GM12878 (cell line): Measurements from ENCODE around the gene FXYD1. TPM values are rescaled to one million over a fixed set of nuclear protein-coding genes. Genes with fewer than 3 reads are reported as not detected.

ENCODE experiments used
- ATAC-seq: fragments of 200-7000 bp; cut with Tn5 transposase; 3 replicates; pipeline ENCODE4 v1.9.1; 2020; ENCODE audit warnings: mild to moderate bottlenecking, moderate library complexity
- BruUV-seq: library from RNA; stranded (reverse); fragments of 400-500 nt; replicated peaks from 2 replicates; lab custom pipeline; 2021; lab: Mats Ljungman, UMichigan
- CTCF ChIA-PET: fragments of 300-600 bp; sonication (Branson Sonifier 250); formaldehyde crosslinking; extraction: SDS; loops from one replicate; lab custom pipeline; 2021; ENCODE audit warnings: inconsistent platforms; lab: Yijun Ruan, JAX
- POLR2A ChIA-PET: fragments of 350-600 bp; formaldehyde crosslinking; extraction: SDS; loops from one replicate; lab custom pipeline; 2021; ENCODE audit warnings: inconsistent platforms; lab: Charles Lee
- RAD21 ChIA-PET: fragments of 300-600 bp; sonication (Branson Sonifier 250); formaldehyde crosslinking; loops from one replicate; lab custom pipeline; 2023; ENCODE audit warnings: antibody characterized with exemption; ENCODE audit not compliant: unreplicated experiment; lab: Charles Lee
- SMC1A ChIA-PET: fragments of 300-600 bp; sonication (Branson Sonifier 250); formaldehyde crosslinking; loops from one replicate; lab custom pipeline; 2023; ENCODE audit not compliant: unreplicated experiment, uncharacterized antibody; lab: Charles Lee
- DNase-seq: peaks from one replicate; pipeline ENCODE4 v3.0.0-alpha.2; 2011; ENCODE audit warnings: low read depth, low spot score
- FAIRE-seq: peaks from 3 replicates; lab custom pipeline; 2011; peaks lifted over from hg19 to GRCh38; lab: Jason Lieb, UNC
- H2AFZ ChIP-seq: 2 replicates; pipeline ENCODE4 v1.6.0; 2011; ENCODE audit warnings: low read depth, low read length, control low read depth; ENCODE audit not compliant: control insufficient read depth
- H3K27ac ChIP-seq: 2 replicates; pipeline ENCODE4 v1.5.1; 2011; ENCODE audit warnings: control low read depth; ENCODE audit not compliant: control insufficient read depth, insufficient read depth
- H3K27me3 ChIP-seq, 2 experiments: replicated peaks in 1 of 2; 2 replicates each; pipeline versions ENCODE4 v1.6.0 to v1.6.1; 2011; ENCODE audit warnings: low read length in 1 of 2; ENCODE audit not compliant: control insufficient read depth in 2 of 2, insufficient read depth in 2 of 2
- H3K36me3 ChIP-seq, 2 experiments: 2 replicates each; pipeline ENCODE4 v1.5.1; 2011; ENCODE audit warnings: low read length in 1 of 2; ENCODE audit not compliant: control insufficient read depth in 2 of 2, insufficient read depth in 2 of 2
- H3K4me1 ChIP-seq: 2 replicates; pipeline ENCODE4 v1.6.1; 2011; ENCODE audit warnings: mild to moderate bottlenecking, low read length, moderate library complexity, mixed read lengths; ENCODE audit not compliant: control insufficient read depth, insufficient read depth
- H3K4me2 ChIP-seq: 2 replicates; pipeline ENCODE4 v1.6.0; 2011; ENCODE audit warnings: control low read depth; ENCODE audit not compliant: control insufficient read depth, insufficient read depth
- H3K4me3 ChIP-seq: fragments of 200-600 bp; sonication (generic); 2 replicates; pipeline ENCODE4 v1.5.1; 2016
- H3K79me2 ChIP-seq: 2 replicates; pipeline ENCODE4 v1.6.0; 2011; ENCODE audit warnings: low read length; ENCODE audit not compliant: control insufficient read depth, insufficient read depth
- H3K9ac ChIP-seq: 2 replicates; pipeline ENCODE4 v1.8.0; 2011; ENCODE audit warnings: low read length, control low read depth, mixed read lengths; ENCODE audit not compliant: control insufficient read depth, insufficient read depth
- H3K9me3 ChIP-seq: replicated peaks from 3 replicates; pipeline ENCODE4 v1.5.1; 2011; ENCODE audit warnings: mild to moderate bottlenecking, low read length; ENCODE audit not compliant: control insufficient read depth, insufficient read depth
- H4K20me1 ChIP-seq: 2 replicates; pipeline ENCODE4 v1.6.0; 2011; ENCODE audit not compliant: control insufficient read depth, insufficient read depth
- BHLHE40 ChIP-seq, 2 experiments: fragments of 450-650 bp in 1 of 2; IDR thresholded peaks; 2 replicates each; pipeline ENCODE4 v1.6.1; 2011 to 2017; ENCODE audit warnings: low read depth in 2 of 2, borderline replicate concordance in 1 of 2, improper control_type of control experiment in 1 of 2, low read length in 1 of 2, mild to moderate bottlenecking in 1 of 2
- CREB1 ChIP-seq: IDR thresholded peaks from 2 replicates; pipeline ENCODE4 v1.6.1; 2012; ENCODE audit warnings: low read depth, mild to moderate bottlenecking, inconsistent platforms
- CREM ChIP-seq: IDR thresholded peaks from 2 replicates; pipeline ENCODE4 v1.6.1; 2014; ENCODE audit warnings: antibody characterized with exemption, low read depth
- DPF2 ChIP-seq: fragments of 450-650 bp; IDR thresholded peaks from 2 replicates; pipeline ENCODE4 v1.6.1; 2017; ENCODE audit warnings: mild to moderate bottlenecking
- NRF1 ChIP-seq: conservative IDR thresholded peaks from 2 replicates; pipeline ENCODE4 v1.6.1; 2011; ENCODE audit warnings: mild to moderate bottlenecking, low read depth, low read length, improper control_type of control experiment
- SMAD1 ChIP-seq: fragments of 450-650 bp; IDR thresholded peaks from 2 replicates; pipeline ENCODE4 v1.6.1; 2018; ENCODE audit warnings: mild to moderate bottlenecking, low read depth; ENCODE audit not compliant: partially characterized antibody
- ZBED1 ChIP-seq: IDR thresholded peaks from 2 replicates; pipeline ENCODE4 v1.6.1; 2016; ENCODE audit warnings: borderline replicate concordance
- ZNF217 ChIP-seq: fragments of 450-650 bp; IDR thresholded peaks from 2 replicates; pipeline ENCODE4 v1.6.1; 2017; ENCODE audit warnings: antibody characterized with exemption, mild to moderate bottlenecking
- ZNF24 ChIP-seq: fragments of 450-650 bp; IDR thresholded peaks from 2 replicates; pipeline ENCODE4 v1.6.1; 2017; ENCODE audit warnings: antibody characterized with exemption, mild to moderate bottlenecking
- WGBS: methylation state at CpG from one replicate; pipeline ENCODE4 v1.1.6; 2016; ENCODE audit warnings: low lambda C conversion rate; ENCODE audit not compliant: insufficient replicate concordance, insufficient coverage; ENCODE audit errors: missing lambda C conversion rate; 5-methylcytosine and 5-hydroxymethylcytosine counted together
- in situ Hi-C: fragments of 300-500 bp; cut with MboI; formaldehyde crosslinking; loops from 9 replicates; pipeline ENCODE4 v1.14.3; 2018; ENCODE audit warnings: mixed read lengths
- intact Hi-C: fragments of 100-400 bp; cut with micrococcal nuclease; formaldehyde crosslinking; loops from one replicate; pipeline ENCODE4 v1.14.2; 2022; ENCODE audit not compliant: unreplicated experiment
- polyA plus RNA-seq, 11 experiments: library from polyadenylated mRNA; depleted of rRNA in 4 of 11; unstranded in 6 of 11; stranded (reverse) in 5 of 11; fragments of >200 nt; fragmentation: Nextera tagmentation in 4 of 11; fragmentation: Illumina TruSeq in 1 of 11; extraction: Ambion mirVana in 4 of 11; extraction: Trizol in 1 of 11; gene quantifications; 1 replicate in 1 of 11; 2 replicates in 10 of 11; pipeline versions ENCODE4 v1.2.1 to v1.2.3, GENCODE V29; 2011 to 2016; ENCODE audit warnings: inconsistent platforms in 2 of 11, missing spikeins in 2 of 11, low read depth in 1 of 11
- total RNA-seq, 4 experiments: library from RNA; depleted of rRNA in 3 of 4; stranded (reverse); fragments of >200 nt in 3 of 4; fragmentation: Illumina TruSeq in 1 of 4; extraction: Trizol in 1 of 4; gene quantifications; 2 replicates each; pipeline versions ENCODE4 v1.2.1 to v1.2.3, GENCODE V29; 2013 to 2021
- TF ChIP-seq, protein P1 (sequence below): IDR thresholded peaks from 2 replicates; pipeline ENCODE4 v1.6.1; 2011; ENCODE audit warnings: low read depth, low read length, improper control_type of control experiment, borderline replicate concordance
- TF ChIP-seq, protein P2 (sequence below): IDR thresholded peaks from 2 replicates; pipeline ENCODE4 v1.6.1; 2012; ENCODE audit warnings: low read depth, low read length, improper control_type of control experiment
- TF ChIP-seq, protein P3 (sequence below): IDR thresholded peaks from 2 replicates; pipeline ENCODE4 v1.6.1; 2012; ENCODE audit warnings: low read depth, low read length, improper control_type of control experiment

The FXYD1 gene
- total and polyA plus RNA-seq, 10 of the 15 experiments (the other 5 are each of a cell fraction or from before 2014, with no cell fraction given), result 0.34 to 1.2 (median 0.49) TPM; not detected in 4

DNA sequence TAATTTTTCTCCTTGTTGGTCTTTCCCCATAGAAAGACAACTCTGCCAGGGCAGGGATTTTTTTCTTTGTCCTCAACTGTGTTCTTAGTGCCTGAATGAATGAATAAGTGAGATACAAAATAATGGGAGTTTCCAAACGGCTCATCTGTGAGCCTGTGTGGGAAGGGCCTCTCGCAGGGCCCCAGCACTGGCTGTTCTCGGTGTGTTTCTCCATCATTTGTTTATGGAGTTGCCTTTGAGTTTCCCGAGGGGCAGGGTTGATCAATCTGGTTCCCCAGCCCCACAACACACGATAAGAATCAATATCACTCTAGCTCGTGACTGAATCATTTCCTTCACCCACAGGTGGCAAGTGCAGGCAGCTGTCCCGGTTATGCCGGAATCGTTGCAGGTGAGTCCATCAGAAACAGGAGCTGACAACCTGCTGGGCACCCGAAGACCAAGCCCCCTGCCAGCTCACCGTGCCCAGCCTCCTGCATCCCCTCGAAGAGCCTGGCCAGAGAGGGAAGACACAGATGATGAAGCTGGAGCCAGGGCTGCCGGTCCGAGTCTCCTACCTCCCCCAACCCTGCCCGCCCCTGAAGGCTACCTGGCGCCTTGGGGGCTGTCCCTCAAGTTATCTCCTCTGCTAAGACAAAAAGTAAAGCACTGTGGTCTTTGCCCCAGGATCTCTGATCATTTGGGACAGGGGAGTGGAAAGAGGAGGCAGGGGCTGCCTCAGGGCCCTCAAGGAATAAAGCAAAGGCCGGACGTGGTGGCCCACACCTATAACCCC is 30.8 kb downstream of the FXYD1 start (continued):
- TF ChIP-seq, protein P1, sequence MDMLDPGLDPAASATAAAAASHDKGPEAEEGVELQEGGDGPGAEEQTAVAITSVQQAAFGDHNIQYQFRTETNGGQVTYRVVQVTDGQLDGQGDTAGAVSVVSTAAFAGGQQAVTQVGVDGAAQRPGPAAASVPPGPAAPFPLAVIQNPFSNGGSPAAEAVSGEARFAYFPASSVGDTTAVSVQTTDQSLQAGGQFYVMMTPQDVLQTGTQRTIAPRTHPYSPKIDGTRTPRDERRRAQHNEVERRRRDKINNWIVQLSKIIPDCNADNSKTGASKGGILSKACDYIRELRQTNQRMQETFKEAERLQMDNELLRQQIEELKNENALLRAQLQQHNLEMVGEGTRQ, result no peak
- TF ChIP-seq CREM (no peak), DPF2 (no peak)

DNA sequence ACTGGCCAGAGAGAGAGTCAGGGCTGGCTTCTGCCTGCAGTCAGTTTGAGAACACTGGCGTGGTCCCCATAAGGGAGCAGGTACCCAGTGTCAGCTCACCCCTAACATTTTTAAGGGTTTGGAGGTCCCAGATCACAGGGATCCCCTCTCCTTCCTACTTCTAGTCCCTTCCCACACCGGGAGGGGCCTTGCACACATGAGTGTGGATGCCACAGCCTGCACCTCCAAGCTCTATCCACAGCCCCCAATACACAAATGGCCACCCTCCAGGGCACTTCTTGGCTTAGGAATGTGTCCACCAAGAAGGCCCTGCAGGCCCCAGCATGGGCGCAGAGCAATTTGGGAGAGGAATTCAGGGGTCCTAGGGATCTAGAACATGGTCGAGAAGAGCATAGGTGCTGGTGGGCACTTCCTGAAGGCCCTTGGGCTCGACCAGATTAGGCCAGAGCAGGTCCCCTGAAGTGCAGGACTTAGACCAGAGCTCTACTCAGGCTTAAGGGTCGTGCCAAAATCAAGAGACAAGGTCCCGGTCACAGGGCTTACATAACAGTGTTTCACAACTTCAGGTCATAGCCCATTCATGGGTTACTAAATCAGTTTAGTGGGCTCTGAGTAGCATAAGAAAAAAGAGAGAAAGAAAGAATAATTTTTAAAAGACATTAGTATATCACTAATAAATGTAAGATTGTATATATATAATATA is 31.9 kb downstream of the FXYD1 start:
- no peaks in the 10 kb centered on the region for H4K20me1 ChIP-seq
- intact Hi-C loops, result no loop called here

More for the DNA sequence above, 31.9 kb downstream of the FXYD1 start:
- ChIA-PET POLR2A (no interaction called here), RAD21 (no interaction called here), SMC1A (no interaction called here), CTCF (no interaction called here)
- no peak overlapping the region for H2AFZ ChIP-seq
- H3K79me2 ChIP-seq, result no peaks in the 10 kb centered on the region
- peaks cover 17 to 19% of the 10 kb centered on the region in 2 experiments for H3K36me3 ChIP-seq
- in situ Hi-C loops, result no loop called here
- H3K9me3 ChIP-seq, result peaks cover 13% of the 10 kb centered on the region
- H3K4me1 ChIP-seq, result peaks cover 11% of the 10 kb centered on the region; the same call in 1 of the 2 replicates
- no peak for FAIRE-seq
- H3K9ac ChIP-seq, result no peak overlapping the region
- DNase-seq, result no peak
- no peak overlapping the region for H3K4me3 ChIP-seq
- no TSS peak for BruUV-seq
- H3K27me3 ChIP-seq, result no peaks in the 10 kb centered on the region
- 97% methylated on average over 5 of the region's 7 CpGs for WGBS
- ATAC-seq, result no peak
- TF ChIP-seq NRF1 (no peak), CREB1 (no peak), ZBED1 (no peak), ZNF217 (no peak), SMAD1 (no peak), ZNF24 (no peak), BHLHE40 (IDR thresholded peaks at IDR 0.05; ENCODE audit: borderline replicate concordance in 1 of 2, low read depth in 2 of 2, low read length in 1 of 2) (no peak)
- TF ChIP-seq, protein P2, sequence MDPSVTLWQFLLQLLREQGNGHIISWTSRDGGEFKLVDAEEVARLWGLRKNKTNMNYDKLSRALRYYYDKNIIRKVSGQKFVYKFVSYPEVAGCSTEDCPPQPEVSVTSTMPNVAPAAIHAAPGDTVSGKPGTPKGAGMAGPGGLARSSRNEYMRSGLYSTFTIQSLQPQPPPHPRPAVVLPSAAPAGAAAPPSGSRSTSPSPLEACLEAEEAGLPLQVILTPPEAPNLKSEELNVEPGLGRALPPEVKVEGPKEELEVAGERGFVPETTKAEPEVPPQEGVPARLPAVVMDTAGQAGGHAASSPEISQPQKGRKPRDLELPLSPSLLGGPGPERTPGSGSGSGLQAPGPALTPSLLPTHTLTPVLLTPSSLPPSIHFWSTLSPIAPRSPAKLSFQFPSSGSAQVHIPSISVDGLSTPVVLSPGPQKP, result no peak
- TF ChIP-seq, protein P3, sequence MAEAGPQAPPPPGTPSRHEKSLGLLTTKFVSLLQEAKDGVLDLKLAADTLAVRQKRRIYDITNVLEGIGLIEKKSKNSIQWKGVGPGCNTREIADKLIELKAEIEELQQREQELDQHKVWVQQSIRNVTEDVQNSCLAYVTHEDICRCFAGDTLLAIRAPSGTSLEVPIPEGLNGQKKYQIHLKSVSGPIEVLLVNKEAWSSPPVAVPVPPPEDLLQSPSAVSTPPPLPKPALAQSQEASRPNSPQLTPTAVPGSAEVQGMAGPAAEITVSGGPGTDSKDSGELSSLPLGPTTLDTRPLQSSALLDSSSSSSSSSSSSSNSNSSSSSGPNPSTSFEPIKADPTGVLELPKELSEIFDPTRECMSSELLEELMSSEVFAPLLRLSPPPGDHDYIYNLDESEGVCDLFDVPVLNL, result no peak
- TF ChIP-seq, all 136 proteins: peak for 0
- Histone ChIP-seq H3K27ac (no peak overlapping the region), H3K4me2 (no peak overlapping the region)
